CD4-positive, alpha-beta T cell treated with Interleukin-4 for 1 hour (primary cell): ENCODE data around the gene MGRN1.

Experiments
- DNase-seq, 2 donors: peaks; one replicate each; pipeline ENCODE4 v3.0.0-alpha.2; 2020 to 2022

The MGRN1 gene

DNA sequence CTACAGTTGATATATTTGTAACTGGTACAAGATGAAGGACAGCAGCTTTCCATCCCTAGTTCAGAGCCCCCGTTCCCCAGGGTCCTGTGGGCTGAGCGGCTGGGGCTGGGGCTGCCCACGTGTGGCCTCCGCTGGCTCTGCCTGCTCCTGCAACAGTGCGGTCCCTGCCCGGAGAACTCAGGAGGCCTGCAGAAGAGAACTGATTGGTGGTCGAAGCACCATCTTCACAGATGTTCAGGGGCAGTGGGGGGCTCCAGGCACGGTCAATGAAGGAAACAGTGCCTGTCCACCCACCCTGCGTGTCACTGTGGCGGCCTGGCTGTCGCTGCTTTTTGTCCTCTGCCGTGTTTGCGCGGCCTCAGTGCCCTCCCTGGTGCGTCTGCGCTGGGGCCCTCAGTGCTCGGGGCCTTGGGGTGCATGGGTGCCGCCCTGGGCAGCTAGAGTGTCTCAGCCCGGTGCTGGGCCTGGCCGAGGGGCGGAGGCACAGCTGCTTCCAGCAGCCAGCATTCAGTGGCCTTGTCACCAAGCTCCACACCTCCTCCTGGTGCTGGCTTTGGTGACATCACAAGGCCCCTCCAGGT, 64.6 kb downstream of the MGRN1 start:
- DNase-seq: no peak

DNA sequence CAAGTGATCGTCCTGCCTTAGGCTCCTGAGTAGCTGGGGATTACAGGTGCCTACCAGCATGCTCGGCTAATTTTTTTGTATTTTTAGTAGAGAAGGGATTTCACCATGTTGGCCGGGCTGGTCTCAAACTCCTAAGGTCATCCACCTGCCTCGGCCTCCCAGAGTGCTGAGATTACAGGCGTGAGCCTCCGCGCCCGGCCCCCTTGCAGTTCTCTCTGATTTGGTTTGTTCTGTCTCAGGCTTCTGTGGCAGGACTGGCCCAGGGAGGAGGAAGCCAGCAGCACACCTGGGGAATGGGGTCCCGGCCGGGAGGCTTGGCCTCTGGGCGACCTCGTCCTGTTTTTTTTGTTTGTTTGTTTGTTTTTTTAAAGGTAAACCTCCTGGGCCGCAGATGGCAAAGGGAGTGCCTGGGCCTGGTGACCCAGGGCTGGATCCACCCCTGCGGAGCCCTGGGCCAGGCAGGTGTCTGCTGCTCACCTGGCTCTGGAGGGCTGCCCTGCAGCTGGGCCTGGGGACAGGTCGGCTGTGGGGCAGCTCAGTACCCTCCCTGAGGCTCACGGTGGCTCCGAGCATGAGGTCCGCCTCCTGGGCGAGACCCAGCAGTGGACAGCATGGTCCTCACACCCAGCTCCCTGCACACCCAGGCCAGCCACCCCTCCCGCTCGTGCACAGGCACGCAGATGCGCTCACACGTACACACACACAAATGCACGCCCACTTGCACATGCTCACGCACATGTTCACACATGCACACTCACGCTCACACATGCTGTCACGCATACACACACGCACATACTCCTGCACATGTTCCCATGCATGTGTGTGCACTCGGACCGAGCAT, 65.5 kb downstream of the MGRN1 start:
- DNase-seq: no peak

DNA sequence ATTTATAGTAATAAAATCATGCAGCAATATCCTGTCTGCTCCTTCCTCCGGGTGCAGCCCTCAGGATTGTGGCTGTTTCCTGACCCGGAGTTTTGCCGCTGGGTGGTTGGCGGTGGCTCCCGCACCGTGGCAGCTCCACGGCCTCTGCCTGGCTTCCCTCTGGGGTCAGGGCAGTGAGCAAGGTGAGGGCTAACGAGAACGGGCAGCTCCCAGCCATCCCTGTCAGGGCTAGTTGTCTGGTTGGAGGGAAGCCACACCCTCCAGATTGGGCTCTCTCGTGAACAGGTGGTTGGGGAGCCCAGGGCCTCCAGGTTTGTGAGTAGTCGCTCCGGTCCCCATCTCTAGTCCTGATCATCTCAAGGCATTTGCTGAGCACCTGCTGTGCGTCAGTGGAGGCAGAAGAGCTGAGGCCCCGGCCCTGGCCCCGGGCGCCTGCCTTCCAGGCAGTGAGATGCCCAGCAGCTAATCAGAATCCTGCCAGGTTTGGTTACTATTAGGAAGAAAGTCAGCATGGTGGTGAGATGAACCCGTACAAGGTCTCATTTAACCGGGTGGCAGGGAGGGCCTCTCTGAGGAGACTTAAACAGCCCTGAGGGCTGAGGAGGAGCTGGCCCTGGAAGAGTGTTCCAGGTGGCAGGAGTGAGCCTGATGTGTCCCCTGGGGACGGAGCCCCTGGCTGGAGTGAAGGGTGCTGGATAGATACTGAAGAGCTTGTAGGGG, 66.5 kb downstream of the MGRN1 start:
- DNase-seq: no peak

DNA sequence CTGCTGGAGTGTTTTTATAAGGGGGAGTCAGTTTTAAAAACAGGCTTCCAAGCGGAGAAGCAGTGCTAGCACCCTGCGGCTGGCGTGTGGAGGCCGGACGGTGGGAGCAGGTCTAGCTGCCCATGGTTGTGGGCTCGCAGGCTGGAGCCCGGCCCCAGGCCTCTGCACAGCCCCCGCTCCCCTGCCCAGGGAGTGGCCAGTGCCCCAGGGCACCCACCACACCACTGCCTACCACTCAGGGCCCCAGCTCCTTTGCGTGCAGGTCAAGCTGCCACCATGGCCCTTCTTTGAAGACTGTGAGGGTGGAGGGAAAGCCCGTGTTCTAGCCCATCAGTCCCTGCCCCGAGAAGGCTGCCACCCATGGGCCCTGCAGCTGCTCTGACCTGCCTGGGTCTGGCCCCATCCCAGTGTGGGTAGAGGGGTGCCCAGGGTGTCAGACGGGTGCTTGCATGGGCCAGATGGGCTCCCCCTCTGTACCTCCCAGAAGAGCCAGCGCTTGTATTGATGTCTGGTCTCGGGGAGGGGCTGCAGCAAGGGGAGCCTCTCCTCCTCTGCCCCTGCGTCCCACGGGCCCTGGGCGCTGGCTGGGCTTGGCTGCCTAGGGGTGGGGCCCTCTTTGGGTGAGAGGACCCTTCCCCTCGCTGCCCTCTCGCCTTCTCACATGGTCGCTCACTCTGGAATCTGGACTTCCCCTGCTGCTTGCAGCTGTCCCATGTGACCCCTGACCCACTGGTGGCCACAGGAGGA, 67.2 kb downstream of the MGRN1 start:
- no peak for DNase-seq

DNA sequence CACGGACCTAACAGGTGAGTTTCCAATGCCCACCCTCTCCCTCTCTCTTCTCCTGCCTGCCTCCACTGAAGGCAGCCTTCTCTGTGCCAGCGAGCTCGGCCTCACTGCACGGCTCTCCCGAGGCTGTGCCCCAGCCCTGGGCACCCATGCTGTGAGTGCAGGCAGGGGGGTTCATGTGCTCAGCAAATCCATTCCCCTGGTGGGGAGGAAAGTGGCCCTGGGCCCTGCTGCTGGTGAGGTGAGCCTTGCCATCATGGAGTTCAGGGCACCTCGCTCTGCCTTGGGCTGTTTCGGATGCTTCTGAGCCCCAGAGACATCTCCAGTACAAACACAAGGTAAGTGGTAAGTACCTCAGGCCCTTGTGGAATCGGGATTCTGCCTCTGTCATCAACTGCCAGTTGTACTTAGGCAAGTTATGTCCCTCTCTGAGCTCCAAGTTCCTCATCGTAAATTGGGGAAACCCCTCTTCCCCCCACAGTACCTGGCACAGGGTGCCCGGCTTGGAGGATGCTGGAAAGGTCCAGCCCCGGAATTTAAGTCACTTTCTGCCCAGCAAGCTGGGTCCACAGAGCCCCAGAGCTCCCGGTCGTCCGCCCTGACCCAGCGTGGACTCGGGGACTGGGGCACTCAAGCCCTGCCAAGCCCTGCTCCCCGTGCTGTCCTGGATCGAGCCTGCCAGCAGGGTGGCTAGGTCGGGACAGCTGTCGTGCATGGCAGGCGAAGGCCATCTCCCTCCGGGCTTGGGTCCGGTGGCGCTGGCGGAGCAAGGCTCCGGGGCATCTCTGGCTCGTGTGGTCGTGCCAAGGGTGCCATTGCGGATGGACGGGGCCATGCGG, 68.1 kb downstream of the MGRN1 start:
- peak in 1 of 2 donors; percentile 18 for DNase-seq

DNA sequence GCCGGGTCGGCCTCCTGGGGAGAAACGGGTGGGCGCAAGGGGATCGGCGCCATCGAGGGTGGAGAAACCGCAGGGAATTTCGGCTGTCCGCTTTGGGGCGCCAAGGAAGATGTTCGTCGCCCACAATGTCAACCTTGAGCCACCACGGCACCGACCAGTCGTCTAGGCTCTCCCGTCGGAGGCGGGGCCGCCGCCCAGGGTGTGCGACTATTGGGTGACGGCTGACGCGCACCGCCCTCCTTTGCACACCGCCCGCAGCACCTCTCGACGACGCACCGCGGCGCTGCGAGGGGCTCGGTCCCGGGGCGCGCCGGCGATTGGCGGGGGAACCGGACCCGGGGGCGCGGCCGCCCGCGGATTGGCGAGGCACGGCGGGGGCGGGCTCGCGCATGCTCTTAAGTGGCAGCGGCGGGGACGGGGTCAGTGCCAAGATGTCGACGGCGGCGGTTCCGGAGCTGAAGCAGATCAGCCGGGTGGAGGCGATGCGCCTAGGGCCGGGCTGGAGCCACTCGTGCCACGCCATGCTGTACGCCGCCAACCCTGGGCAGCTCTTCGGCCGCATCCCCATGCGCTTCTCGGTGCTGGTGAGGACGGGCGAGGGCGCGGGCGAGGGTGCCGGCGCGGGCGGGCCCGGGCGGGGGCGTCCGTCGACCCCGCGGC, 68.8 kb downstream of the MGRN1 start, which contains the start of gene NUDT16L1:
TSS of gene NUDT16L1 (plus strand) at position 267 of the 660 bp plus-strand sequence. CDS start at position 432, 165 bp downstream.
- DNase-seq: peak; percentile 96

DNA sequence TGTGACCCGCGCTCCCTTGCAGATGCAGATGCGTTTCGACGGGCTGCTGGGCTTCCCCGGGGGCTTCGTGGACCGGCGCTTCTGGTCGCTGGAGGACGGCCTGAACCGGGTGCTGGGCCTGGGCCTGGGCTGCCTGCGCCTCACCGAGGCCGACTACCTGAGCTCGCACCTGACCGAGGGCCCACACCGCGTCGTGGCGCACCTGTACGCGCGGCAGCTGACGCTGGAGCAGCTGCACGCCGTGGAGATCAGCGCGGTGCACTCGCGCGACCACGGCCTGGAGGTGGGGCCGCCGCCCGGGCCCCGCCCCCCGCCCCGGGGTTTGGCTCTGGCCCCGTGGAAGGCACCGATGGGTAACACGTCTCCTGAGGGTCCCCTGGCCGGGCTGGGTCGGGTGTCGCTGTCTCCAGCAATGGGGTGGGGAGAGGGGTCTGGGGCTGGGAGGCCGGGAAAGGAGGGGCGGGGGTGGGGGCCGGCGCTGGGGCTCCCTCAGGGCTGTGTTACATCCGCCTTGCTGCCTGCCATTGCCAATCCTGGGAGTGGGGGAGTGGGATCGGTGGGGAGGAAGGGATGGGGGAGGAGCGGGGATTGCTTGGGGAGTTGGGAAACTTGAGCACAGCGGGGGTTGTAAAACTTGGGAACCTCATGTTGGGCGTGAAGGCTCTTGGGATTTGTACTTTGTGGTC, 69.5 kb downstream of the MGRN1 start:
- peak; percentile 50 to 51 for DNase-seq

DNA sequence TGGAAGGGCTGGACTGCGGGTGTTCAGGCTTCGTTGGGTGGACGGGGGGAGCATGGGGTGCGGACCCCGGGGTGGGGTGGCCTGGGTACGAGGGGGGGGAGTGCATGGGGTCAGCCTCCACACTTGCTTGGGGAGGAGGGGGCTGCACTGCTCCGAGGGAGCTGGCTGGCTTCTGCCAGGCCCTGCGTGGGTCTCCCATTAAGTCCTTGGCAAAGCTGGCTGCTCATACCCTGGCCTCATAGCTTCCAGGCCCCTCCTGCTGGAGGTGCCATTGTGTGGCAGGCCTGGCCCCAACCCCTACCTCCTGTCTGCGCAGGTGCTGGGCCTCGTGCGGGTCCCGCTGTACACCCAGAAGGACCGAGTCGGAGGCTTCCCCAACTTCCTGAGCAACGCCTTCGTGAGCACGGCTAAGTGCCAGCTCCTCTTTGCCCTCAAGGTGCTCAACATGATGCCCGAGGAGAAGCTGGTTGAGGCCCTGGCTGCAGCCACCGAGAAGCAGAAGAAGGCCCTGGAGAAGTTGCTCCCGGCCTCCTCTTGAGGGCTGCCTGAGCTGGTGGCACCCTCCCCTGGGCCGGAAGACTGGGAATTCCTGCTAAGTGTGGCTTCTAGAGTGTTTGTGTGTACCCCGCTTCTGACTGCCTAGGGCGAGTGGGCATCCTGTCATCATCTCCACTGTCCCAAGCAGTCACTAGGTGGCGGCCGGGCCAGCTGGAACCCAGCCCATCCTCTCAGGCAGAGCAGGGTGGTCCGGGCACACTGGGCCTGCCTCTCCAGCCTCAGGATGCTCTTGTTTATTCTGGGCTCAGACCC, 70.2 kb downstream of the MGRN1 start:
- DNase-seq: no peak

DNA sequence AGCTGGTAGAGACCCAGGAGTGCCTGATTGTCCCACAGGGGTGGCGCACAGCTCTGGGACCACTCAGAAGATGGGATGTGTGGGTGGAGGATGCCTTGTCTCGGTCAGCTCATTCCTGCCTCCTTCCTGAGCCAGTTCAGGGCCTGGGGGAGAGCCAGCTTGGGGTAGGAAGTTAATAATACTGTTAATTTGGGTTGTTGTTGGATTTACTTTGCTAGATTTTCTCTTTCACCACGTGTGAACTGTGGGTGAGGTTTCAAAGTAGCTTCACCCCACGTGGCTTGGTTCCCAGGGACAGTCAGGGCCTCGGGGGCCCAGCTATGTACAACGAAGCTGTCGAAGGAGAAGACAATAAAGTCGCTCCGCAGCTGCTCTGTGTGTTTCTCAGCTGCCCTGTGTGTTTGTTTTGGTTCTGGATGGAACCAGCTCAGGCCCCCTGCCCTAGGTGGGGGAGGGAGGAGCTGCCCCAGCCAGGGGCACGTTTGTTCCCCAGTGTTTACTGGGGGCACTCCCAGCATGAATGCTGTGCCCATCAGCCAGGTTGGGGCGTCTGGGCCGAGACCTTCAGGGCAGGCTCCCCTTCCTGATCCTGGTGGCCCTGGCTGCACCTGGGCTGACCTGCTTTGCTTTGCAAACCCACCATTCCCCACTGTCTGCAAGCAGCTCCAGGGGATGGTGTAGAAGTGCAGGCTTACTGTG, 71.0 kb downstream of the MGRN1 start:
- DNase-seq: no peak

DNA sequence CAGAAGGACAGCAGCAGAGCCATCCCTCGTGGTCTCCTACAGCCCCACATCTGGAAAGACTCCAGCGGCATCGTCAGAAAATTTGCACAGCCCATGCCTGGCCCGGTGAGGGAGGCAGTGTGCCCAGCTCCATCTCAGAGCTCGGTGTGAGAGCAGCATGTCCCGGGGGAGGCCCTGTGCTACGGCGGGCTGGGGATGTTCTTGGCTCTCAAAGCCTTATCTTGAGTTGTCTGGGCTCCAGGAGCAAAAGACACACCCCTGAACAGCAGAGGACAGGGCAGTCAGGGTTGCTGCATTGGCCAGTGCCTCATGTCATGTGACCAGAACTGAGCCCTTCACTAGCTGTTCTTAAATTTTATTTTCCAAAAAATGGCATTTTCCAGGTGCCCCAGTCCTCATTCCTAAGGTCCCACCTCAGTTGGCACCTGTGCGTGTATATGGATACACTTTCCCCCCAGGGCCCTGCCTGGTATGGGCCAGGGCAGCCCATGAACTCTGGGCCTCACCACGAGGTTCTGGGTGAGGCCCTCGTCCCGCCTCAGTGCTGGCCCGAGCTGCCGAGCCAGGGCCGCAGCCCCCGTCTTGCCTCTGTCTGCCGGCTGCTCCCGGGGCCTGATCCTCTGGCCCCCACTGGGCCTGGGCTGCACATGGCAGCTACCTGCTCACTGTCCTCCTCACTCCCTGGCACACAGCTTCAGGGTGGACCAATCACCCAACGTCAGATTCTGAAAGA, 71.7 kb downstream of the MGRN1 start:
- no peak for DNase-seq

DNA sequence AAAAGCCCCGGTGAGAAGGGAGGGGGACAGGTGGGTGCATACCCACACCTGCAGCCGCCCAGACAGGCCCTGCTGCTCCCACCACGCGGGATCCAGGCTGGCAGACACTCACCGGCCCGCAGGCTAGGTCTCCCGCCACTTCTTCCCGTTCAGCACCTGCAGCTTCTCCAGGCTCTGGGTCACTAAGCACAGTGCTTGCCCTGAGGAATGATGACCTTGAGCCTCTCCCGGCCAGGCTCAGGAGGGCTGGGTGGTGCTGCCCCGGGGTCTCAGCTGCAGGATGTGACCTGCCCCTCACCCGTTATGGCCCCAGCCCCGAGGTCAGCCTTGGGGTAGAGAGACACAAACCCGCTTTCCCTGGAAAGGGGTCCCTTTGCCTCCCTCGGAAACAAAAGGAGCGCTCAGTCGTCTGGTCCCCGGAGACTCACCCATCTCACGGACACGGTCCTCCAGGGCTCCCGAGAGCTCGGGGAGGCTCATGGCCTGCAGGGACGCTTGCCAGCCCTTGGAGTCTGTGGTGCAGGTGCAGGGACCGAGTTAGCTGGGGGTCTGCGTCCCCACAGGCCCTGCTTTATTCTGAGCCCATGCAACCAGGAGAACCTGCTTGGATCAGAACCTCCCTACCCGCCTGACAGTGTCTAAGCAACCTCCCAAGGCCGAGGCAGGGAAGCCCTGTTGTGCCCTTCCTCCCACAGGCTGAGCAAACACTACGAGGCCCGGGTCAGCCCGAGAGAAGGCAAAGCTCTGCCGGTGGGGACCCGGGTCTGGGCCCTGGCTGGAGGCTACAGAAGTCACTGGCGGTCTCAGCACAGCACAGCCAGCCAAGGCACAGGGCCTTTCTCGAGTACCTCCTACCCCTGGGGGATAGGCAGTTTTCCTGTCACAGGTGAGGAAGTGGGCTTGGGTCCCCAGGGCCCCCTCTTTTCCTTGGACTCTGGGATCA, 72.5 kb downstream of the MGRN1 start:
- DNase-seq: no peak

DNA sequence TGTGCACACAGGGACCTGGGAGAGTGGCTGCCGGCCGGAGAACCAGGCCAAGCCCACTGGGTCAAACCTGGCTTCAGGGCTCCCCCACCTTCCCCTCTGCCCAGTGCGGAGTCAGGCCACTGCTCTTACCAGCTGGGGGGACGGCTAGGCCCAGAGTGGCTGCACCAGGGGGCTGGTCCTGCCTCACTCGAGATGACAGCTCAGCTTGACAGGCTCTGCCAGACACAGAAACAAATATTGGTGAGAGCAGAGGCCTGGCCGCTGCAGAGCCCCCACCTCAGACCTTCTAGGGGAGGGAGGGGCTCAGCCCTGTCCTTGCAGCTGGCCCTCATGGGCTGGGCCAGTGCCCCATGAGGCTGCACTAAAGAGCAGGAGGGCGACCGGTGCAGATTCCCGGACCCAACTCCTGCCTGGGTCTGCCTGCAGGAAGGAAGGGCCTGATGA, 73.2 kb downstream of the MGRN1 start:
- no peak for DNase-seq

DNA sequence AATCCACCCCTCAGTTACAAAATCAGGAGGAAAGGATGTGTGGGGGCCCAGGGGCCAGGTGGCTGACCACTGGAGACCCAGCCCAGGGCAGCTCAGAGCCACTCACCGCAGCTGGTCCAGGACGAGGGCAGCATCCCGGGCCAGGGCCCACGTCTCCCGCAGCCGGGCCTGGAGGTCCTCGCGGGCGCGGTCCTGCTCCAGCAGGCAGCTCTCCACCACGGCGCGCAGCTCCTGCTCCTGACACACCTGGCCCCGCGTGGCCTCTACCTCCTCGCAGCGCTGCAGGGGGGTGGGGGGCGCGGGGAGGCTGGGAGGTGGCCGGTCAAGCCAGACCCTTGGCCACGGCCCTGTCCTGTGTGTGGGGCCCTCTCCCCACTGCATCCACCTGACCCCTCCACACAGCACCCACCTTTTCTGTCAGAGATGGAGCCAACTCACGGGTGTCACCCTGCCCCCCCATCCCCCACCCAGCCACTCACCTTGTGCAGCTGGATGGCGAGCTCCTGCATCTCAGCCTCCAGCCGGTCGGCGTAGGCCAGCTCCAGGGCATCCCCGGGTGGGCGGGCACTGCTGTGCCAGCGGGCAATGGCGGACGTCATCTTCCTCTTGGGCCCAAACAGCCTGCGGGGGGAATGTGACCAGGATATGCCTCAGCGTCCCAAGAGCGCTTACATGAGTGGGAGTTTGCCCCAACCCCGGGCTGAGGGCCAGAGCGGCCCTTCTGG, 73.9 kb downstream of the MGRN1 start:
- DNase-seq: no peak

DNA sequence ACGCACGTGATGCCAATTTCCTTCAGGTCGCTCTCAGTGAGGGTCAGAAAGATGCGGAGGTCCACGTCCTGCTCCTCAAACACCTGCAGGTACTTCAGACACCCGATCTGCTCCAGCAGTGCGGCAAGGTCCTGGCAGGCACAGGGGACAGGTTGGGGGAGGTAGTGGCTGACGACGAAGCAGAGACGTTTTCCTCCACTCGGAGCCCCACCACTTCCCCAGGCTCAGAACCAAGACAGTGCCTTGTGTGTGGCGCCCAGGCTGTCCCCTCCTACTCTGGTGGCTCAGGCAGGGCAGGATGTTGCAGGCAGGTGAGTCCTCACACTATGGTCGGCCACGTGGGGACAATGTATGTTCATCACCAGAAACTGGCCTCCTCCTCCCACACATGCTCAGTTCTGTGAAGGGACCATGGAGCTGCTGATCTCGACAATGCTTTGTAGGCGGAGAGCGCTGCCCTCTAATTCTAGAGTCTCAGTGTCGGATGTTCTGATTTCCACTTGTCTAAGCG, 74.5 kb downstream of the MGRN1 start:
- DNase-seq: no peak

DNA sequence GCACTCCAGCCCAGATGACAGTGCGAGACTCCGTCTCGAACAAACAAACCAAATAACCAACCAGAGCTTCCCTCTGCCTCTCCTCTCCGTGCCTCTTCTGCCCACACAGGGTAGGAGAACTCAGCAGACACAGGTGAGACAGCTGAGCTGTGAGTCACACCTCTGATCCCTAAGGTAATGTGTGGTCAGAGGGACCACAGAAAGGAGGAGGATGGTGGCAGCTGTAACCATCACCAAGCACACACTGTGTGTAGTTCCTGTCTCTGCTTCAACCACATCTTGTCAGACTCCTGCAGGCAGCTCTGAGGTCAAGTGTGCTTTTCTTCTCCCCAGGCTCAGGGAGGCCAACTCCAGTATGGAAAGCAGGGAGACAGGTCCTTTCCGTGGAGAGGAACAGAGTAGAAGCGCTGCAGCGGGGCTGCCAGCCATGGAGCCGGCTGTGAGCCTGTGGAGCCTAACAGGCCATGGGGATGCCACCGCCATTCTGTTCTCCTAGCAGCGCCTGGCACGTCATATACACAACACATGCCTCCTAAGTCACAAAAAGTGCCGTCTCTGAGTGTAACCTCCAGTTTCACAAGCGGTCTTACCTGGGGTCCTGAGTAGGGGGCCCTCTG, 75.9 kb downstream of the MGRN1 start:
- DNase-seq: peak in 1 of 2 donors; percentile 19
